Endothelial cell of umbilical vein (primary cell): ENCODE results near the gene EIF2A. TPM values are rescaled to one million over a fixed set of nuclear protein-coding genes. Genes with fewer than 3 reads are reported as not detected.

Experiments
- BruUV-seq: library from RNA; stranded (reverse); fragments of 400-500 nt; replicated peaks from 2 replicates; lab custom pipeline; 2021; lab: Mats Ljungman, UMichigan
- CTCF ChIA-PET: fragments of 300-600, 350-600 bp; sonication (Branson Sonifier 250); formaldehyde crosslinking; loops from one replicate; lab custom pipeline; 2021; ENCODE audit warnings: antibody characterized with exemption, inconsistent platforms; lab: Charles Lee
- POLR2A ChIA-PET: fragments of 300-600, 350-600 bp; sonication (Branson Sonifier 250); formaldehyde crosslinking; loops from one replicate; lab custom pipeline; 2021; ENCODE audit warnings: antibody characterized with exemption, inconsistent platforms; lab: Charles Lee
- DNase-seq: peaks from one replicate; pipeline ENCODE4 v3.0.0-alpha.2; 2011; ENCODE audit warnings: low read depth, low spot score
- FAIRE-seq: peaks from 2 replicates; lab custom pipeline; 2011; peaks lifted over from hg19 to GRCh38; lab: Jason Lieb, UNC
- H2AFZ ChIP-seq: 2 replicates; pipeline ENCODE4 v1.6.0; 2012; ENCODE audit warnings: low read depth, low read length, control low read depth, inconsistent platforms
- H3K27ac ChIP-seq: 2 replicates; pipeline ENCODE4 v1.5.1; 2011; ENCODE audit warnings: low read depth, mild to moderate bottlenecking, control low read depth, low read length, moderate library complexity; ENCODE audit not compliant: insufficient read depth
- H3K27me3 ChIP-seq, 2 experiments: 2 replicates each; pipeline versions ENCODE4 v1.6.0 to v1.6.1; 2011; ENCODE audit warnings: low read length in 2 of 2, mixed read lengths in 1 of 2; ENCODE audit not compliant: control insufficient read depth in 2 of 2, insufficient read depth in 2 of 2
- H3K36me3 ChIP-seq, 2 experiments: 2 replicates in 1 of 2; 3 replicates in 1 of 2; pipeline ENCODE4 v1.5.1; 2011; ENCODE audit warnings: low read length in 2 of 2, mild to moderate bottlenecking in 1 of 2, moderate library complexity in 1 of 2; ENCODE audit not compliant: control insufficient read depth in 2 of 2, insufficient read depth in 2 of 2; ENCODE audit errors: extremely low read depth in 1 of 2
- H3K4me1 ChIP-seq: 3 replicates; pipeline ENCODE4 v1.5.1; 2011; ENCODE audit warnings: mild to moderate bottlenecking, low read length; ENCODE audit not compliant: control insufficient read depth, insufficient read depth; ENCODE audit errors: extremely low read depth
- H3K4me2 ChIP-seq: 2 replicates; pipeline ENCODE4 v1.6.1; 2011; ENCODE audit warnings: low read length, control low read depth, mixed read lengths; ENCODE audit not compliant: insufficient read depth
- H3K4me3 ChIP-seq, 3 experiments: fragments of 200-600 bp in 1 of 3; sonication (generic), shearing (Covaris generic) in 1 of 3; replicated peaks in 1 of 3; 2 replicates each; pipeline ENCODE4 v1.5.1; 2011 to 2016; ENCODE audit warnings: control low read depth in 3 of 3, low read length in 3 of 3, mild to moderate bottlenecking in 2 of 3, inconsistent platforms in 1 of 3, low read depth in 1 of 3, moderate library complexity in 1 of 3; ENCODE audit not compliant: insufficient read depth in 1 of 3
- H3K79me2 ChIP-seq: 2 replicates; pipeline ENCODE4 v1.6.0; 2012; ENCODE audit warnings: low read length, inconsistent platforms; ENCODE audit not compliant: control insufficient read depth, insufficient read depth
- H3K9ac ChIP-seq: replicated peaks from 2 replicates; pipeline ENCODE3; 2011; ENCODE audit warnings: low read length, control low read depth; ENCODE audit not compliant: insufficient read depth; ENCODE audit errors: extremely low read depth
- H3K9me1 ChIP-seq: replicated peaks from 3 replicates; pipeline ENCODE4 v1.6.0; 2011; ENCODE audit warnings: mild to moderate bottlenecking, low read length; ENCODE audit not compliant: control insufficient read depth, insufficient read depth; ENCODE audit errors: extremely low read depth
- H3K9me3 ChIP-seq: replicated peaks from 2 replicates; pipeline ENCODE4 v1.5.1; 2012; ENCODE audit warnings: low read length, inconsistent platforms; ENCODE audit not compliant: control insufficient read depth, insufficient read depth
- H4K20me1 ChIP-seq: replicated peaks from 2 replicates; pipeline ENCODE3; 2011; ENCODE audit warnings: mild to moderate bottlenecking, low read length; ENCODE audit not compliant: control insufficient read depth, insufficient read depth; ENCODE audit errors: extremely low read depth
- GATA2 ChIP-seq: IDR thresholded peaks from 2 replicates; pipeline ENCODE4 v1.7.0; 2011; ENCODE audit warnings: low read depth, mild to moderate bottlenecking, moderate library complexity, mixed read lengths, low read length; ENCODE audit not compliant: insufficient read length, insufficient read depth
- MYC ChIP-seq: IDR thresholded peaks from one replicate; pipeline ENCODE4 v1.6.1; 2011; ENCODE audit warnings: mild to moderate bottlenecking, low read depth, low read length
- POLR2AphosphoS5 ChIP-seq: IDR thresholded peaks from 2 replicates; pipeline ENCODE4 v1.6.1; 2012; ENCODE audit warnings: low read depth, mild to moderate bottlenecking, control low read depth, low read length, moderate library complexity; ENCODE audit not compliant: insufficient read depth
- dilution Hi-C: fragments of 300-500 bp; cut with MboI; formaldehyde crosslinking; loops from one replicate; pipeline ENCODE4 v1.15.0; 2019; ENCODE audit warnings: low sequenced_read_pairs; ENCODE audit not compliant: extremely low pct_ligation_motif_present
- intact Hi-C: fragments of 100-400 bp; cut with micrococcal nuclease; formaldehyde crosslinking; loops from one replicate; pipeline ENCODE4 v1.10.0; 2022
- polyA plus RNA-seq, 4 experiments: library from polyadenylated mRNA; depleted of rRNA in 3 of 4; stranded (reverse) in 3 of 4; unstranded in 1 of 4; fragments of >200 nt; gene quantifications; 2 replicates each; pipeline versions ENCODE4 v1.2.1 to v1.2.3, GENCODE V29; 2011 to 2012; ENCODE audit warnings: missing spikeins in 1 of 4
- total RNA-seq: library from RNA; stranded (reverse); gene quantifications from 2 replicates; pipeline ENCODE4 v1.2.3, GENCODE V29; 2021
- TF ChIP-seq, protein P1 (sequence below), 2 donors: IDR thresholded peaks; 1 replicate in 1 of 2; 2 replicates in 1 of 2; pipeline ENCODE4 v1.5.1; 2011; ENCODE audit warnings: low read length in 2 of 2, mild to moderate bottlenecking in 2 of 2, moderate library complexity in 2 of 2, control low read depth in 1 of 2, inconsistent platforms in 1 of 2, low read depth in 1 of 2; ENCODE audit not compliant: insufficient read depth in 1 of 2; ENCODE audit errors: extremely low read depth in 1 of 2
- TF ChIP-seq, protein P2 (sequence below): IDR thresholded peaks from 2 replicates; pipeline ENCODE4 v1.6.1; 2011; ENCODE audit not compliant: insufficient read depth, insufficient read length

Gene EIF2A
- total and polyA plus RNA-seq, 2 donors (not counting 3 experiments of a cell fraction or from before 2014, with no cell fraction given): 85.2 to 97.6 TPM

DNA sequence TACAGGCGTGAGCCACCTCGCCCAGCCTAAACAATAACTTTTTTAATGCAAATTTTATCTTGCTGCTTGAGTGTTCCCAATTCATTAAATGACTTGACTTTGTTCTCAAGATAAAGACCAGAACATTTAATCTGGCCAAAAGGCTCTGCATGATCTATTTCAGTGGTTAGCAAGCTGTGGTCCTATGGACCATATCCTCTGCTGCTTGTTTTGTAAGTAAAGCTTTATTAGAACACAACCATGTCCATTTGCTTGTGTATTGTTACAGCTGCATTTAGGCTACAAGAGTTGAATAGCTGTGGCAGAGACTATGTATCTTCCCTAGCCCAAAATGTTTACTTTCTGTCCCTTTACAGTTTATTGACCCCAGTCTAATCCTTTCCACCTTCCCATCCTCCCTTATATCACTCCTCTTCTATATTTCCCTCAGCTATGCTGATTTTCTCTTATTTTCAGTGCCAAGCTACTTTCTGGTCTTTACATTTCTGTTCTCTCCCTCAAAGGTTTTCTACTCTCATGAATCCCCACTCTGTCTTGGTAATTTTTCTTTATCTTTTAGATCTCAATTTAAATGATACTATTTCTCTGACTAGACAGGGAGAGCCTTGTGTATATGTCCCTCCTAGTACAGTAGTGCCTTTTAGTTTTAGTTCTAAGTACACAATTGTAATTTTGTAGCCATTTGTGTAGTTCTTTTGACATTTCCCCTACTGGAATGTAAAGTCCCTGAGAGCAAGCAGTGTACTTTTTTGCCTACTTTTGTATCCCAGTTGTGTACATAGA, 79.8 kb downstream of the EIF2A start:
- Histone ChIP-seq H3K4me2 (no peak overlapping the region), H3K27me3 (no peaks in the 10 kb centered on the region), H3K9me1 (no peaks in the 10 kb centered on the region), H3K79me2 (peaks cover 10% of the 10 kb centered on the region), H4K20me1 (no peaks in the 10 kb centered on the region), H3K36me3 (peaks cover 4 to 15% of the 10 kb centered on the region in 2 experiments), H3K9ac (no peak overlapping the region), H3K4me3 (no peak overlapping the region), H3K9me3 (no peaks in the 10 kb centered on the region), H3K4me1 (no peaks in the 10 kb centered on the region), H2AFZ (no peak overlapping the region), H3K27ac (no peak overlapping the region)
- ChIA-PET POLR2A (no interaction called here), CTCF (interaction anchor here (1.1 kb wide), 1 partner anchor 12 kb away, joined by 3 read pairs; no protein-coding TSS in a partner anchor)
- TF ChIP-seq GATA2 (no peak), POLR2AphosphoS5 (no peak), MYC (no peak)
- TF ChIP-seq, protein P1, sequence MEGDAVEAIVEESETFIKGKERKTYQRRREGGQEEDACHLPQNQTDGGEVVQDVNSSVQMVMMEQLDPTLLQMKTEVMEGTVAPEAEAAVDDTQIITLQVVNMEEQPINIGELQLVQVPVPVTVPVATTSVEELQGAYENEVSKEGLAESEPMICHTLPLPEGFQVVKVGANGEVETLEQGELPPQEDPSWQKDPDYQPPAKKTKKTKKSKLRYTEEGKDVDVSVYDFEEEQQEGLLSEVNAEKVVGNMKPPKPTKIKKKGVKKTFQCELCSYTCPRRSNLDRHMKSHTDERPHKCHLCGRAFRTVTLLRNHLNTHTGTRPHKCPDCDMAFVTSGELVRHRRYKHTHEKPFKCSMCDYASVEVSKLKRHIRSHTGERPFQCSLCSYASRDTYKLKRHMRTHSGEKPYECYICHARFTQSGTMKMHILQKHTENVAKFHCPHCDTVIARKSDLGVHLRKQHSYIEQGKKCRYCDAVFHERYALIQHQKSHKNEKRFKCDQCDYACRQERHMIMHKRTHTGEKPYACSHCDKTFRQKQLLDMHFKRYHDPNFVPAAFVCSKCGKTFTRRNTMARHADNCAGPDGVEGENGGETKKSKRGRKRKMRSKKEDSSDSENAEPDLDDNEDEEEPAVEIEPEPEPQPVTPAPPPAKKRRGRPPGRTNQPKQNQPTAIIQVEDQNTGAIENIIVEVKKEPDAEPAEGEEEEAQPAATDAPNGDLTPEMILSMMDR (IDR thresholded peaks at IDR 0.05; ENCODE audit: extremely low read depth in 1 of 2, insufficient read depth in 1 of 2, low read depth in 1 of 2, low read length in 2 of 2): no peak
- TF ChIP-seq, protein P2, sequence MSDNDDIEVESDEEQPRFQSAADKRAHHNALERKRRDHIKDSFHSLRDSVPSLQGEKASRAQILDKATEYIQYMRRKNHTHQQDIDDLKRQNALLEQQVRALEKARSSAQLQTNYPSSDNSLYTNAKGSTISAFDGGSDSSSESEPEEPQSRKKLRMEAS: no peak
- DNase-seq (no peak), FAIRE-seq (no peak)
- dilution Hi-C loops (no loop called here), intact Hi-C loops (no loop called here)
- no TSS peak for BruUV-seq
